Measurements from ENCODE around the gene THSD7B. TPM values are rescaled to one million over a fixed set of nuclear protein-coding genes. Genes with fewer than 3 reads are reported as not detected.

The THSD7B gene
- total and polyA plus RNA-seq, 2 experiments from 2014 or later, result 0.86 to 3.8 TPM

DNA sequence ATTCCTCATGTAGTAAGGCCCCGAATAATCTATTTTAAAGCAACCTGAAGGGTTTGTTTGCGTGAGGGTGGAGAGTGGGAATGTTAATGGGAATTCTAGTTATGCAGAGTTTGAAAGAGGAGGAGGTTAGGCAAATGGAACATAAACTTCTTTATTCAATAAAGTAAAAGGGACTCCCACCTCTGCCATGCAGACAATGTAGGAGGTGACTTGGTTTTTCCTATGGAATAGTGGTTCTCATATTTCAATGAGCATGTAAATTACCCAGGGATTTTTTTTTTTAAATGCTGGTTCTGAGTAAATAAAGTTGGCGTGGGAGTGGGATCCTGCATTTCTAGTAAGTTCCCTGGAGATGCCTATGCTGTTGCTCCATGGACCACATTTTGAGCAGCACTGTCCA is 367.9 kb downstream of the THSD7B start (continued):
- TF ChIP-seq, protein P1, sequence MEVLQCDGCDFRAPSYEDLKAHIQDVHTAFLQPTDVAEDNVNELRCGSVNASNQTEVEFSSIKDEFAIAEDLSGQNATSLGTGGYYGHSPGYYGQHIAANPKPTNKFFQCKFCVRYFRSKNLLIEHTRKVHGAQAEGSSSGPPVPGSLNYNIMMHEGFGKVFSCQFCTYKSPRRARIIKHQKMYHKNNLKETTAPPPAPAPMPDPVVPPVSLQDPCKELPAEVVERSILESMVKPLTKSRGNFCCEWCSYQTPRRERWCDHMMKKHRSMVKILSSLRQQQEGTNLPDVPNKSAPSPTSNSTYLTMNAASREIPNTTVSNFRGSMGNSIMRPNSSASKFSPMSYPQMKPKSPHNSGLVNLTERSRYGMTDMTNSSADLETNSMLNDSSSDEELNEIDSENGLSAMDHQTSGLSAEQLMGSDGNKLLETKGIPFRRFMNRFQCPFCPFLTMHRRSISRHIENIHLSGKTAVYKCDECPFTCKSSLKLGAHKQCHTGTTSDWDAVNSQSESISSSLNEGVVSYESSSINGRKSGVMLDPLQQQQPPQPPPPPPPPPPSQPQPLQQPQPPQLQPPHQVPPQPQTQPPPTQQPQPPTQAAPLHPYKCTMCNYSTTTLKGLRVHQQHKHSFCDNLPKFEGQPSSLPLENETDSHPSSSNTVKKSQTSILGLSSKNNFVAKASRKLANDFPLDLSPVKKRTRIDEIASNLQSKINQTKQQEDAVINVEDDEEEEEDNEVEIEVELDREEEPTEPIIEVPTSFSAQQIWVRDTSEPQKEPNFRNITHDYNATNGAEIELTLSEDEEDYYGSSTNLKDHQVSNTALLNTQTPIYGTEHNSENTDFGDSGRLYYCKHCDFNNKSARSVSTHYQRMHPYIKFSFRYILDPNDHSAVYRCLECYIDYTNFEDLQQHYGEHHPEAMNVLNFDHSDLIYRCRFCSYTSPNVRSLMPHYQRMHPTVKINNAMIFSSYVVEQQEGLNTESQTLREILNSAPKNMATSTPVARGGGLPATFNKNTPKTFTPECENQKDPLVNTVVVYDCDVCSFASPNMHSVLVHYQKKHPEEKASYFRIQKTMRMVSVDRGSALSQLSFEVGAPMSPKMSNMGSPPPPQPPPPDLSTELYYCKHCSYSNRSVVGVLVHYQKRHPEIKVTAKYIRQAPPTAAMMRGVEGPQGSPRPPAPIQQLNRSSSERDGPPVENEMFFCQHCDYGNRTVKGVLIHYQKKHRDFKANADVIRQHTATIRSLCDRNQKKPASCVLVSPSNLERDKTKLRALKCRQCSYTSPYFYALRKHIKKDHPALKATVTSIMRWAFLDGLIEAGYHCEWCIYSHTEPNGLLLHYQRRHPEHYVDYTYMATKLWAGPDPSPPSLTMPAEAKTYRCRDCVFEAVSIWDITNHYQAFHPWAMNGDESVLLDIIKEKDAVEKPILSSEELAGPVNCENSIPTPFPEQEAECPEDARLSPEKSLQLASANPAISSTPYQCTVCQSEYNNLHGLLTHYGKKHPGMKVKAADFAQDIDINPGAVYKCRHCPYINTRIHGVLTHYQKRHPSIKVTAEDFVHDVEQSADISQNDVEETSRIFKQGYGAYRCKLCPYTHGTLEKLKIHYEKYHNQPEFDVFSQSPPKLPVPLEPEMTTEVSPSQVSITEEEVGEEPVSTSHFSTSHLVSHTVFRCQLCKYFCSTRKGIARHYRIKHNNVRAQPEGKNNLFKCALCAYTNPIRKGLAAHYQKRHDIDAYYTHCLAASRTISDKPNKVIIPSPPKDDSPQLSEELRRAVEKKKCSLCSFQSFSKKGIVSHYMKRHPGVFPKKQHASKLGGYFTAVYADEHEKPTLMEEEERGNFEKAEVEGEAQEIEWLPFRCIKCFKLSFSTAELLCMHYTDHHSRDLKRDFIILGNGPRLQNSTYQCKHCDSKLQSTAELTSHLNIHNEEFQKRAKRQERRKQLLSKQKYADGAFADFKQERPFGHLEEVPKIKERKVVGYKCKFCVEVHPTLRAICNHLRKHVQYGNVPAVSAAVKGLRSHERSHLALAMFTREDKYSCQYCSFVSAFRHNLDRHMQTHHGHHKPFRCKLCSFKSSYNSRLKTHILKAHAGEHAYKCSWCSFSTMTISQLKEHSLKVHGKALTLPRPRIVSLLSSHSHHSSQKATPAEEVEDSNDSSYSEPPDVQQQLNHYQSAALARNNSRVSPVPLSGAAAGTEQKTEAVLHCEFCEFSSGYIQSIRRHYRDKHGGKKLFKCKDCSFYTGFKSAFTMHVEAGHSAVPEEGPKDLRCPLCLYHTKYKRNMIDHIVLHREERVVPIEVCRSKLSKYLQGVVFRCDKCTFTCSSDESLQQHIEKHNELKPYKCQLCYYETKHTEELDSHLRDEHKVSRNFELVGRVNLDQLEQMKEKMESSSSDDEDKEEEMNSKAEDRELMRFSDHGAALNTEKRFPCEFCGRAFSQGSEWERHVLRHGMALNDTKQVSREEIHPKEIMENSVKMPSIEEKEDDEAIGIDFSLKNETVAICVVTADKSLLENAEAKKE (CRISPR knock-in tag; IDR thresholded peaks at IDR 0.05), result no peak
- TF ChIP-seq CREB1 (CRISPR knock-in tag; IDR thresholded peaks at IDR 0.05; ENCODE audit: low read depth) (no peak), ZNF114 (CRISPR knock-in tag; IDR thresholded peaks at IDR 0.05) (no peak), JUNB (IDR thresholded peaks at IDR 0.05; ENCODE audit: unreplicated experiment) (no peak)

DNA sequence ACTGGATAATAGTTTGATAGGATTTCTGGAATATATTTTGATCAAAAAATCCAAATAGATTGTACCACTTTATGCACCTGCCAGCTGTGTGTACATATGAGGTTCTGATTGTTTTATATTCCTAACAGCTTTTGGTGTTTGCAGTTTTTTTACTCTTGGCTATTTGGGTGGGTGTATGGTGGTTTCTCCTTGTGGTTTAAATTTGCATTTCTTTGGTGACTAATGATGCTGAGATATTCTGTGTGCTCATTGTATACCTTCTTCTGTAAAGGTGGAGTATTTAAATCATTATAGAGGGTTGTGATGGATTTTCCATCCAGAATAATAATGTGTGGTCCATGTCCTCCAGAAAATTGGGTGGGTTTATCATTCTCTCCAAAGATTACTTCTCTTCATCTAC is 372.9 kb downstream of the THSD7B start:
- DNase-seq (ENCODE audit: low spot score), result no peak
- Histone ChIP-seq H3K4me1 (ENCODE audit: insufficient read depth) (no peaks in the 10 kb centered on the region), H3K27me3 (ENCODE audit: insufficient read depth) (no peaks in the 10 kb centered on the region), H4K20me1 (replicated peaks; ENCODE audit: insufficient read depth) (no peaks in the 10 kb centered on the region), H3K27ac (ENCODE audit: low read depth) (no peak overlapping the region), H3K4me3 (no peak overlapping the region), H3K4me2 (no peak overlapping the region), H3K9me2 (ENCODE audit: insufficient read depth) (no peaks in the 10 kb centered on the region), H2AFZ (no peak overlapping the region), H3K79me2 (replicated peaks; ENCODE audit: insufficient read depth) (no peaks in the 10 kb centered on the region), H3F3A (replicated peaks; ENCODE audit: low read depth) (no peaks in the 10 kb centered on the region), H3K36me3 (ENCODE audit: insufficient read depth) (no peaks in the 10 kb centered on the region)
- H3K4me3 Mint-ChIP-seq, result no peak overlapping the region
- H3K9me3 Mint-ChIP-seq, result no peaks in the 10 kb centered on the region; the same call in 1 of the 3 replicates
- peaks cover 2% of the 10 kb centered on the region; the same call in 2 of the 3 replicates for H3K4me1 Mint-ChIP-seq
- no peaks in the 10 kb centered on the region for H3K27me3 Mint-ChIP-seq (ENCODE audit: insufficient read depth, low read depth, poor library complexity)
- no peaks in the 10 kb centered on the region for H3K36me3 Mint-ChIP-seq (ENCODE audit: low read depth)
- ATAC-seq, result no peak
- H3K27ac Mint-ChIP-seq, result peak overlapping the region; percentile 12; the same call in 1 of the 2 replicates
- TF ChIP-seq, protein P2, sequence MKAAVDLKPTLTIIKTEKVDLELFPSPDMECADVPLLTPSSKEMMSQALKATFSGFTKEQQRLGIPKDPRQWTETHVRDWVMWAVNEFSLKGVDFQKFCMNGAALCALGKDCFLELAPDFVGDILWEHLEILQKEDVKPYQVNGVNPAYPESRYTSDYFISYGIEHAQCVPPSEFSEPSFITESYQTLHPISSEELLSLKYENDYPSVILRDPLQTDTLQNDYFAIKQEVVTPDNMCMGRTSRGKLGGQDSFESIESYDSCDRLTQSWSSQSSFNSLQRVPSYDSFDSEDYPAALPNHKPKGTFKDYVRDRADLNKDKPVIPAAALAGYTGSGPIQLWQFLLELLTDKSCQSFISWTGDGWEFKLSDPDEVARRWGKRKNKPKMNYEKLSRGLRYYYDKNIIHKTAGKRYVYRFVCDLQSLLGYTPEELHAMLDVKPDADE (IDR thresholded peaks at IDR 0.05), result no peak
- no peak for TF ChIP-seq ZNF331 (CRISPR knock-in tag; IDR thresholded peaks at IDR 0.05; ENCODE audit: low read depth)
- no peak for TF ChIP-seq CREB1 (CRISPR knock-in tag; IDR thresholded peaks at IDR 0.05; ENCODE audit: low read depth)
- TF ChIP-seq, protein P1 (CRISPR knock-in tag; IDR thresholded peaks at IDR 0.05), result no peak
